ENCODE data around the gene SECISBP2L.

DNA sequence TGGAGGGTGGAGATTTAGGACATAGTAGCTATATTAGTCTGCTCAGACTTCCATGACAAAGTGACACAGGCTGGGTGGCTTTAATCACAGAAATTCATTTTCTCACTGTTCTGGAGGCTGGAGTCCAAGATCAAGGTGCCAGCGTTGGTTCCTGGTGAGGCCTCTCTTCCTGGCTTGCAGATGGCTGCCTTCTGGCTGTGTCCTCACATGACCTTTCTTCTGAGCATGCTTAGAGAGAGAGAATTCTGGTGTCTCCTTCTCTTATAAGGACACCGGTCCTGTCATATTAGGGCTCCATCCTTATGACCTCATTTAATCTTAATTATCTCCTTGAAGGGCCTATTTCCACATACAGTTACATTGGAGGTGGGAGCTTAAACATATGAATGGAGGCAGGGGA lies 67.6 kb downstream of the SECISBP2L start:
- TF ChIP-seq, protein P1, sequence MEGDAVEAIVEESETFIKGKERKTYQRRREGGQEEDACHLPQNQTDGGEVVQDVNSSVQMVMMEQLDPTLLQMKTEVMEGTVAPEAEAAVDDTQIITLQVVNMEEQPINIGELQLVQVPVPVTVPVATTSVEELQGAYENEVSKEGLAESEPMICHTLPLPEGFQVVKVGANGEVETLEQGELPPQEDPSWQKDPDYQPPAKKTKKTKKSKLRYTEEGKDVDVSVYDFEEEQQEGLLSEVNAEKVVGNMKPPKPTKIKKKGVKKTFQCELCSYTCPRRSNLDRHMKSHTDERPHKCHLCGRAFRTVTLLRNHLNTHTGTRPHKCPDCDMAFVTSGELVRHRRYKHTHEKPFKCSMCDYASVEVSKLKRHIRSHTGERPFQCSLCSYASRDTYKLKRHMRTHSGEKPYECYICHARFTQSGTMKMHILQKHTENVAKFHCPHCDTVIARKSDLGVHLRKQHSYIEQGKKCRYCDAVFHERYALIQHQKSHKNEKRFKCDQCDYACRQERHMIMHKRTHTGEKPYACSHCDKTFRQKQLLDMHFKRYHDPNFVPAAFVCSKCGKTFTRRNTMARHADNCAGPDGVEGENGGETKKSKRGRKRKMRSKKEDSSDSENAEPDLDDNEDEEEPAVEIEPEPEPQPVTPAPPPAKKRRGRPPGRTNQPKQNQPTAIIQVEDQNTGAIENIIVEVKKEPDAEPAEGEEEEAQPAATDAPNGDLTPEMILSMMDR (conservative IDR thresholded peaks at IDR 0.05; ENCODE audit: low read depth in 2 of 2) = no peak
- TF ChIP-seq, protein P2, sequence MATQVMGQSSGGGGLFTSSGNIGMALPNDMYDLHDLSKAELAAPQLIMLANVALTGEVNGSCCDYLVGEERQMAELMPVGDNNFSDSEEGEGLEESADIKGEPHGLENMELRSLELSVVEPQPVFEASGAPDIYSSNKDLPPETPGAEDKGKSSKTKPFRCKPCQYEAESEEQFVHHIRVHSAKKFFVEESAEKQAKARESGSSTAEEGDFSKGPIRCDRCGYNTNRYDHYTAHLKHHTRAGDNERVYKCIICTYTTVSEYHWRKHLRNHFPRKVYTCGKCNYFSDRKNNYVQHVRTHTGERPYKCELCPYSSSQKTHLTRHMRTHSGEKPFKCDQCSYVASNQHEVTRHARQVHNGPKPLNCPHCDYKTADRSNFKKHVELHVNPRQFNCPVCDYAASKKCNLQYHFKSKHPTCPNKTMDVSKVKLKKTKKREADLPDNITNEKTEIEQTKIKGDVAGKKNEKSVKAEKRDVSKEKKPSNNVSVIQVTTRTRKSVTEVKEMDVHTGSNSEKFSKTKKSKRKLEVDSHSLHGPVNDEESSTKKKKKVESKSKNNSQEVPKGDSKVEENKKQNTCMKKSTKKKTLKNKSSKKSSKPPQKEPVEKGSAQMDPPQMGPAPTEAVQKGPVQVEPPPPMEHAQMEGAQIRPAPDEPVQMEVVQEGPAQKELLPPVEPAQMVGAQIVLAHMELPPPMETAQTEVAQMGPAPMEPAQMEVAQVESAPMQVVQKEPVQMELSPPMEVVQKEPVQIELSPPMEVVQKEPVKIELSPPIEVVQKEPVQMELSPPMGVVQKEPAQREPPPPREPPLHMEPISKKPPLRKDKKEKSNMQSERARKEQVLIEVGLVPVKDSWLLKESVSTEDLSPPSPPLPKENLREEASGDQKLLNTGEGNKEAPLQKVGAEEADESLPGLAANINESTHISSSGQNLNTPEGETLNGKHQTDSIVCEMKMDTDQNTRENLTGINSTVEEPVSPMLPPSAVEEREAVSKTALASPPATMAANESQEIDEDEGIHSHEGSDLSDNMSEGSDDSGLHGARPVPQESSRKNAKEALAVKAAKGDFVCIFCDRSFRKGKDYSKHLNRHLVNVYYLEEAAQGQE (IDR thresholded peaks at IDR 0.05; ENCODE audit: unreplicated experiment) = no peak
- no peak for TF ChIP-seq POLR2AphosphoS5 (IDR thresholded peaks at IDR 0.05; ENCODE audit: low read depth)
